Neutrophil (primary cell): ENCODE measurements around the gene ATRN.

ENCODE experiments used
- H3K27ac ChIP-seq: fragments of 200-600 bp; sonication (generic); 2 replicates; pipeline ENCODE4 v1.5.1; 2016; ENCODE audit warnings: mild to moderate bottlenecking, moderate library complexity
- H3K27me3 ChIP-seq: fragments of 200-600 bp; sonication (generic); 2 replicates; pipeline ENCODE4 v1.6.0; 2016; ENCODE audit warnings: mild to moderate bottlenecking
- H3K36me3 ChIP-seq: fragments of 200-600 bp; sonication (generic); 2 replicates; pipeline ENCODE4 v1.5.1; 2017
- H3K4me1 ChIP-seq, 2 experiments: fragments of 200-600 bp in 1 of 2; sonication (generic) in 1 of 2; 1 replicate in 1 of 2; 2 replicates in 1 of 2; pipeline versions ENCODE4 v1.5.1 to v1.6.1; 2013 to 2016; ENCODE audit warnings: low read depth in 1 of 2, low read length in 1 of 2, mild to moderate bottlenecking in 1 of 2, moderate library complexity in 1 of 2; ENCODE audit not compliant: control insufficient read depth in 1 of 2, insufficient read depth in 1 of 2
- H3K4me3 ChIP-seq, 2 experiments: fragments of 200-600 bp in 1 of 2; sonication (generic) in 1 of 2; 1 replicate in 1 of 2; 2 replicates in 1 of 2; pipeline ENCODE4 v1.5.1; 2013 to 2016; ENCODE audit warnings: low read depth in 1 of 2, low read length in 1 of 2, mild to moderate bottlenecking in 1 of 2, moderate library complexity in 1 of 2
- H3K9me3 ChIP-seq: fragments of 200-600 bp; sonication (generic); 2 replicates; pipeline ENCODE4 v1.5.1; 2016
- TF ChIP-seq, protein P1 (sequence below): fragments of 200-600 bp; sonication (generic); IDR thresholded peaks from 2 replicates; pipeline ENCODE4 v1.5.1; 2016; ENCODE audit warnings: antibody characterized with exemption

The ATRN gene

GRCh38 chr20:3622406-3622805, 151.6 kb downstream of the ATRN start:
- Histone ChIP-seq H3K4me3 (no peak overlapping the region), H3K27ac (no peak overlapping the region), H3K27me3 (no peaks in the 10 kb centered on the region), H3K4me1 (no peaks in the 10 kb centered on the region), H3K9me3 (no peaks in the 10 kb centered on the region), H3K36me3 (no peaks in the 10 kb centered on the region)
- TF ChIP-seq, protein P1, sequence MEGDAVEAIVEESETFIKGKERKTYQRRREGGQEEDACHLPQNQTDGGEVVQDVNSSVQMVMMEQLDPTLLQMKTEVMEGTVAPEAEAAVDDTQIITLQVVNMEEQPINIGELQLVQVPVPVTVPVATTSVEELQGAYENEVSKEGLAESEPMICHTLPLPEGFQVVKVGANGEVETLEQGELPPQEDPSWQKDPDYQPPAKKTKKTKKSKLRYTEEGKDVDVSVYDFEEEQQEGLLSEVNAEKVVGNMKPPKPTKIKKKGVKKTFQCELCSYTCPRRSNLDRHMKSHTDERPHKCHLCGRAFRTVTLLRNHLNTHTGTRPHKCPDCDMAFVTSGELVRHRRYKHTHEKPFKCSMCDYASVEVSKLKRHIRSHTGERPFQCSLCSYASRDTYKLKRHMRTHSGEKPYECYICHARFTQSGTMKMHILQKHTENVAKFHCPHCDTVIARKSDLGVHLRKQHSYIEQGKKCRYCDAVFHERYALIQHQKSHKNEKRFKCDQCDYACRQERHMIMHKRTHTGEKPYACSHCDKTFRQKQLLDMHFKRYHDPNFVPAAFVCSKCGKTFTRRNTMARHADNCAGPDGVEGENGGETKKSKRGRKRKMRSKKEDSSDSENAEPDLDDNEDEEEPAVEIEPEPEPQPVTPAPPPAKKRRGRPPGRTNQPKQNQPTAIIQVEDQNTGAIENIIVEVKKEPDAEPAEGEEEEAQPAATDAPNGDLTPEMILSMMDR = no peak

- Histone ChIP-seq H3K9me3 (no peaks in the 10 kb centered on the region), H3K36me3 (peaks cover 4% of the 10 kb centered on the region), H3K27ac (no peak overlapping the region), H3K4me1 (no peaks in the 10 kb centered on the region), H3K4me3 (no peak overlapping the region), H3K27me3 (no peaks in the 10 kb centered on the region)
- TF ChIP-seq, protein P1 = no peak
Observed at GRCh38 chr20:3627476-3627875, 156.7 kb downstream of the ATRN start.

DNA sequence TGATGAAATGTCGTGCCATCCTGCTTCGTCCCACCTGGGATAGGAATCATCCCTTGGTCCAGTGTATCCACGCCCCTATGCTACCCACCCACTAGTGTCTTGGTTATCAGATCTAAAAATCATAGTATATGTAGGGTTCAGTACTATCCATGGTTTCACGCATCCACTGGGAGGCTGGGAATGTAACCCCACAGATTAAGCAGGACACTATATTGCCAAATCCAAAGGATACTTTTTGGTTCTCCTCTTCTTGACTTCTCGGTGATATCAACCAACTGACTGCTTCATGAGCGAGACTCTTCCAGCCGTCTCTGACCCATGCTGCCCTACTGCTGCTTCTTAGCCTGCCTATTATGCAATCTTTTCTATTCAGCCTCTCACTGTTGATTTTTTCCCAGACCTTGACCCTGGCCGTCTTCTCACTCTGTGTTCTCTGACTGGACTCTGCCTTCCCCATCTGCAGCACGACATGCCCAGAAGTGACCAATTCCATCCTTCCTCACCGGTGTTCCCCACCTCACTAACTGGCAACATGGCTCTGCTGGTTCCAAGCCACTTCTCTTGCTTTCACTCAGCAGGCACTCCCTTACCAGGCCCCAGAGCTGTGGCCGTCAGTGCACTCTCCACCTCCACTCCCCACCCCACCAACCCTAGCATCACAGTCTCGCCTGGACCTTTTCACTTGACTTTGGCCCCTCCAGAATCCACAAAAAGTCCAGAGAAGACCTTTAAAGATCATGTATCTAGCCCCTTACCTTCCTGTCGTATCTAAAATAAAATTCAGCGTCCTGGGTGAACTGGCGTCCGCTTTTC, 157.9 kb downstream of the ATRN start:
- peaks cover 4% of the 10 kb centered on the region for H3K36me3 ChIP-seq
- TF ChIP-seq, protein P1 = no peak
- H3K4me3 ChIP-seq = no peak overlapping the region
- no peaks in the 10 kb centered on the region for H3K4me1 ChIP-seq
- H3K27ac ChIP-seq = no peak overlapping the region
- no peaks in the 10 kb centered on the region for H3K27me3 ChIP-seq
- no peaks in the 10 kb centered on the region for H3K9me3 ChIP-seq

DNA sequence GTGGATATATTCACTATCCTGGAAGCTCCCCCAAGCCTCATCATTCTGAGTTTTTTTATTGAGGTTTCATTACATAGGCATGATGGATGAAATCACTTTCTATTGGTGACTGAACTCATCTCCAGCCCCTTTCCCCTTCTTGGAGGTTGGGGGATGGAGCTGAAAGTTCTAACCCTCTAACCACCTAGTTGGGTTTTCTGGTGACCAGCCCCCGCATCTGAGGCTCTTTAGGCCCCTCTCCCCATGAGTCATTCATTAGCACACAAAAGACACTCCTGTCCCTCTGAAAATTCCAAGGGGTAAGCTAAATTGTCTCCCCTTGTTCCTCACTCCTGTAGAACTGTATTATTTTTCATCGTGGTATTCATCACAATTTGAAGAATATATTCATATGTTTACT, 159.1 kb downstream of the ATRN start:
- no peak overlapping the region for H3K4me3 ChIP-seq
- H3K27ac ChIP-seq = no peak overlapping the region
- TF ChIP-seq, protein P1 = no peak
- no peaks in the 10 kb centered on the region for H3K9me3 ChIP-seq
- peaks cover 4% of the 10 kb centered on the region for H3K36me3 ChIP-seq
- H3K27me3 ChIP-seq = no peaks in the 10 kb centered on the region
- no peaks in the 10 kb centered on the region for H3K4me1 ChIP-seq

GRCh38 chr20:3630429-3630828, 159.6 kb downstream of the ATRN start:
- TF ChIP-seq, protein P1 = no peak
- Histone ChIP-seq H3K27me3 (no peaks in the 10 kb centered on the region), H3K27ac (no peak overlapping the region), H3K36me3 (peaks cover 4% of the 10 kb centered on the region), H3K4me3 (no peak overlapping the region), H3K4me1 (no peaks in the 10 kb centered on the region), H3K9me3 (no peaks in the 10 kb centered on the region)
